HG02678 (cell line): ENCODE data around the gene ZFPM1.
"Not testable (repeated sequence)": the region's sequence is repeated elsewhere in the genome, so short reads cannot be mapped to it uniquely, and the experiment has no call there.

Experiments used
- ATAC-seq: cut with Tn5 transposase; IDR thresholded peaks from one replicate; pipeline ENCODE4 v1.9.1; 2021; ENCODE audit warnings: mild to moderate bottlenecking, moderate library complexity; ENCODE audit not compliant: unreplicated experiment

The ZFPM1 gene

DNA sequence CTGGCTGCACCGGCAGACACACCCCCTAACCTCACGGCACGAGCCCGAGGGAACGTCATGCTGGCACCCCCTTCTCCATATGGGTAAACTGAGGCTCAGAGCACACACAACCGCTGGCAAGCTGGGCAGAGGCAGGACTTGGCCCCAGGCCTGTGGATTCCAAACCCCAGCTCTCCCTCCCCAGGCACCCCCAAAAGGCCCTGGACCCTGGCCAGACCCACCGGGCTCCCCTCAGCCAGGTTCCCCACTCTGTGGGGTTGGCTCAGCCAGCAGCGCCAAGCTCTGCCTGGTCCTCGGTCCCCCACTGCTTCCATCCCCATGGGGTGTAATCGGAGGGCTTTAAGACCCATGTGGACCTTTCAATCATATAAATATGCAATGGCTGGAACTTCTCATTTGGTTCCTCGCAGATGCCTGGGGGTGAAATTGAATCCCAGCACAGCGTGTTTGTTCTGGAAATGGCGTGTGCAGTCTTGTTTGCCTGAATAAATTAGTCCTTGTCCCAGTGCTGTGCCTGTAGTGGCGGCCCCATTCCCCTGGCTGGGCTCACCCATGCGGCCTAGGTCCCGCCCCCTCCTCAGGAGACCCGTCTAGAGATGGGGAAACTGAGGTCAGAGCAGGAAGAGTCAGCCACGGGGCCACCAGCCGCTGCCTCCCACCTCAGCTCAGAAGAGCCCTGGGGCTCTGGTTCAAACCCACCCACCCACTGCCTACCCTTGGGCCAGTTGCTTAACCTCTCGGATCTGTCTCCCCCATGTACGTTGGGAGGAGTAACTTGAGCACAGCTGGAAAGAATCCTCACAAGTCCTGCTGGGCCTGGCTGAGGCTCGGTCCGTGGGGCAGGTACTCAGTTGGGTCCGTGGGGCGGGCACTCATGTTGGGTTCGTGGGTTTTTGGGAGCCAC lies 57.3 kb downstream of the ZFPM1 start:
- no peak for ATAC-seq

DNA sequence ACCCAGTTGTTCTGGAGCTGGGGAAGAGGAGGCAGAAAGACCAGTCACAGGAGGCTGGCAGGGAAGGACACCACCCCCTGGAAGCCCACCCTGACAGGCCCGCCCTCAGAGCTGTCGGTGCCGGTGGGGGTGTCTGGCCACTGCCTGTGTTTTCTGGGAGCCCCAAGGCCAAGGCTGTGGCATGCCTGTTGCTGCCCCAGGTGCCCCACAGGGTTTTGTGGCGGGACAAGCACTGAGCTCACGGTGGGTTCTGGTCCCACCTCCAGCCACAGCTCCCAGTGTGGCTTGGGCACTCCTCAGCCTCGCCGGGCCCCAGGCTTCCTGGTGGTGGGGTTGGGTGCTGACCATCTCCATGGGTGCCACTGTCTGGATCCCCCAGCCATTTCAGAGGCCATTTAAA lies 58.0 kb downstream of the ZFPM1 start:
- no peak for ATAC-seq

DNA sequence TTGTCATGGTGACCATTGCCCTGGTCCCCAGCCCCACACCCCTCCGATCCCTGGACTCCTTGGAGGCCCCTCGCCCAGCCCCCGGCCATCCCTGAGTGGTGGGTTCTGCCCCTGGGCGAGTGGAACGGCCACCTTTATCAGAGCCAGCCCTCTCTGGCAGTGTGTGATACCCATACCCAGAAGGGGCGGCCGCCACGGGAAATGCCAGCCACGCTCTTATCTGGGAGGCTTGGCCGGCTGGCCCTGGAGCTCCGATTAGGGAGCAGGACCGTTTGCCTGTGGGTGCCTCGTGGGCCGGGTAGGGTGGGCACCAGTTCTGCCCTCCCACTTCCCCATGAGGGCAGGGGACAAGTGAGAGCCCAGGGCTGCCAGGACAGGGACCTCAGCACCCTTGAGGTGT lies 58.8 kb downstream of the ZFPM1 start:
- no peak for ATAC-seq

DNA sequence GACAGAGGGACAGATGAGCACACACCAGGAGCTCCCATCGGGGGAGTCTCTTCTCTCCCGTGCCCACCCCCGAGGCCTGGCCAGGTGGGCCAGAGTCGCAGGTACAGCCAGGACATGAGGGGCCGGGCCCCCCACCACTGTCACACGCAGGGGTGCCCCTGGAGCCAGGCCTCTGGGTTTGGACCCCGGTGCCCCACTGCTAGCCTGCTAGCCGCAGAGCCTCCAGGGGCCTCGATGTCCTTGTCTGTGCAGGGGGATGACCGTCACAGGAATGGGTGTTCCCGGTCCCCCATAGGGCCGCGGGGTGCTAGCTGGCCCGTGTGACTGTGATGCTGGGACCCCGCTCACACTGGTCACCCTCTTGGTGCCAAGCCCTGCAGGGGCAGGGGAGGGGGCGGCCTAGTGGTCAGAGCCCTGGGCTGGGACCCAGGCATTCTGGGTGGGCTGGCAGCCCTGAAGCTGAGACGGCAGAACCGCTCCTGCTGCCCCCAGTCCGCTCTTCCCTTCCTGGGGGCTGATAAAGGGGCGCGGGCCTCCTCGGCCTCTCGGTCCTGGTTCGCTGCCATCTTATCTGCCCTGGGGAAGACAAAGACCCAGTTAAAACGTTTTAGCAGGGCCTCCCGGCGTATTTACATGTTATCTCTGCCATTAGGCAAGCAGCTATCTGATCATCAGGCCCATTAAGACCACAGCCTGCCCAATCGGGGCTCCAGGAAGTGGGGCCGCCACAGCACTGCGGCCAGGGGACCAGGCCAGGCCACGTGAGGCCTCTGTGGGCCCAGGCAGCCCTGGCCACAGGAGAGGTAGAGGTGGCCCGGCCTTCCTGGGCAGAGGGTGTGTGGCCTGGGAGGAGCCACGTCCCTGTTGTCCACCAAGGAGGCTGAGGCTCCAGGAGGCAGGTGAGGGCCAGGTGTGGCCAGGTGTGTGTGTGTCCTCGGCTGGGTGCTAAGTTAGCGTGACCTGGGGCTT lies 59.9 kb downstream of the ZFPM1 start:
- no peak for ATAC-seq

DNA sequence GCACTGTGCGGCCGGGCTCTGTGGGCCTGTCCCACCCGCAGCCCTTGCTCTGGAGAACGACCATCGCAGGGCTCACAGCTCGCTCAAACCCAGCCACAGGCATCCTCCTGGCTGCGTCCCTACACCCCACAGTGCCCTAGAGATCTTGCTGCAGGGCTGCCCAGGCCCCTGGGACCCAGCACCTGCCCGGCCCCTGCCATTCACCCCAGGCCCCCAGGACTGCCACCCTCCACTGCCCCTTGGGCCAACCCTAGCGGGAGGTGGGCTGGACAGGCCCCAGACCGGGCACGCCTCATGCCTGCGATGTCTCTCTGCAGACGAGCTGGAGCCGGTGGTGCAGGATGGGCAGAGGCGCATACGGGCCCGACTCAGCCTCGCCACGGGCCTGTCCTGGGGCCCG lies 61.0 kb downstream of the ZFPM1 start:
- ATAC-seq, result no peak

DNA sequence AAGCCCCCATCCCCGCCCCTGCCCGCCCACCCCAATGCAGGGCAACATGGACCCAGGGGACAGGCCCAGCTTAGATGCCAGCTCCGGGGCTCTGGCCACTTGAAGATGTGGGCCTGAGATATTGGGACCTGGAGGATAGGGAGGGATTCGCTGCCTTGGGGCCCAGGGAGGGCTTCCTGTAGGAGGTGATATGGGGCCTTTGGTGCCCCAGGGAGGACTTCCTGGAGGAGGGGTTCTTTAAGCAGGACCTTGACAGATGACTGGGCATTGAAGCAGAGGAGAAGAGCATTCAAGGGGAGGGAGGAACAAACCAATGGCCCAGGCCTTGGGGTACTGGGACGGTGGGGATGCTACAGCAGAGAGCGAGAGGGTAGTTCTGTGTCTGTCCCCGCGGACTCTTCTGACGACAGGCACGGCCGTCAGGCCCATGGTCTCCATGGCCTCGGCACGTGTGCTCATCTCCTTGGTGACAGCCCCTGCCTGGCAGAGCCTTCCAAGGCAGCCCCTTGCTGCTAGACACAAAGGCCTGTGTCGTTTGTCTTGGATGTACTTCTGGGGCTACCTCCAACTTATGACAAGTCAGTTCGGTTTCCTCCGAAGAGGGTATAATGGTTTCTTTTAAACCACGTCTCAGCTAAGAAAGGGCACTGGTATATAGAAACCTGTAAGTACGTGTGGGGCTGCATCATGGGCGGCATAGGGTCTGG lies 61.6 kb downstream of the ZFPM1 start:
- no peak for ATAC-seq

DNA sequence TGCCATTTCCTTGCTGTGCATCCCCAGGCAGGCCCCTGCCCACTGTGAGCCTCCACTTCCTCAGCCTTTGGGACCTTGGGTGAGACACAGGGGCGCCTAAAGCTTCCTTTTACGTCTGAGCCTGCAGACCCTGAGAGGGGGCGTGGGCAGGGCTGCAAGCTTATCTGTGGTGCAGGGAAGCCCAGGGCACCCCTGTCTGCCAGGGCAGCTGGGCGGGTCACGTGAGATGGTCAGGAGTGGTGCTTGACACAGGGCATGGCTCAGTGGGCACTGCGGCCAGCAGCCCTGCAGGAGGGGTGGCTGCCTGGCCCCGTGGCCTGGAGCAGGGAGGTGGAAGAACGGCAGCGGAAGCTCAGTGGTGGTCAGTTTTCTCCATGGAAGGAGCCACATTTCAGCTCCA lies 62.3 kb downstream of the ZFPM1 start:
- ATAC-seq, result no peak

DNA sequence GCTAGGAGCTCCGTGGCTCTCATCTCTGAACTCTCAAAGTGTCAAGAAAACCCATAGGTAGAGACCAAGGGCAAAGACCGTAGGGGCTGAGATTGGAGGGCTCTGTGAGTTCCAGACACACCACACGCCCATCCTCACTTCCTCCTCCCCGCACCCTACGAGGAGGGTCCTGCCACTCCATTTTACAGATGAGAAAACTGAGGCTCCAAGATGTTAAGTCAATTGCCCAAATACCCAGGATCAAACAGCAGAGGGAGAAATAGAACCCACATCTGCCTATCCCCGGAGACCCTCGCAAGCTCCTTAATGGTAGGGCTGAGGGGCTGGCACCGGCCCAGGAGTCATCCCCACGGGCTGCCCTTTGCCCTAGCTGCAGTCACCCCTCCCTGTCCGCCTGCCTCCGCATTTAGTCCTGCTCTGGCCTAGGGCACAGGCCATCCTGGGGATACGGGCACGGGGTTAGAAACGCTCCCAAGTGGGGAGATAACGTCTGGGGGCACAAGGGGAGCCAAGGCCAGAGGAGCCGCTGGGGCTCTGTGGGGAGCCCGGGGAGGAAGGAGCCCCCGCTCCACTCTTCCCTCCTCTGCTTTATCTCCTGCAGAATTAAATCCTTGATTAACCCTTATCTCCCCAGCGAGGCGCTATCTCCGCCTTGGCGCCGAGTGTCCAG lies 63.0 kb downstream of the ZFPM1 start:
- no peak for ATAC-seq

DNA sequence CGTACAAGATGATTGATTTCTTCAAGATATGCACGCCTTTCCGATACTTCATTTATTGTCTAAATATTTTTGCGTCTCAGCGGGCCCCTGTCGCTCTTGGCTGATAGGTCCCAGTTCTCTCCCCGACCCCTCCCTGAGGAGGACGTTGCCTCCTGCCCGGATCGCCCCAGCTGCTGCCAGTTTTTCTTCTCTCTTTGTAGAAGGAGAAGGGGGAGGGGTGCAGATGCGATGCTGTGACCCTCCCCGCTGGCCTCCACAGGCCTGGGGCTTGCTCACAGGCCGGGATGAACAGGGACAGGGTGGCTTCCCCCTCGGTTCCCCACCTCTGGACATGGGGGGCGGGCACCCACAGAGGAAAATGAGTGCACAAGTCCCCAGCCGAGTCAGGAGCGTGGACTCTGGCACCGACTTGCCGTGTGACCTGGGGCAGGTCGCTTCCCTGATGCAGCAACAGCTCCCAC lies 63.6 kb downstream of the ZFPM1 start:
- no peak for ATAC-seq

DNA sequence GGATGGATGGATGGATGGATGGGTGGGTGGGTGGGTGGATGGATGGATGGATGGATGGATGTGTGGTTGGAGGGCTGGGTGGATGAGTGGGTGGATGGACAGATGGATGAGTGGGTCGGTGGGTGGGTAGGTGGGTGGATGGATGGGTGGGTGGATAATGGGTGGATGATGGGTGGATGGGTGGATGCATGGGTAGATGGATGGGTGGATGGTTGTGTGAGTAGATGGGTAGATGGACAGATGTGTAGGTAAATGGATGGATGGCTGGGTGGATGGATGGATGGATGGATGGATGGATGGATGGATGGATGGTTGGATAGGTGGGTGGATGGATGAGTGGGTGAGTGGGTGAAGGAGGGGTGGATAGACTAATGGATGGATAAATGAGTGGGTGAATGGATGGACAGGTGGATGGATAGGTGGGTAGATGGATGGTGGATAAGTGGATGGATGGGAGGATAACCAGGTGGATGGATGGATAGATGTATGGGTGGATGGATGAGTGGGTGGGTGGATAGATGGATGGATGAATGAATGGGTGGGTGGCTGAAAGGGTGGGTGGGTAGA lies 64.2 kb downstream of the ZFPM1 start:
- not testable (repeated sequence) for ATAC-seq

DNA sequence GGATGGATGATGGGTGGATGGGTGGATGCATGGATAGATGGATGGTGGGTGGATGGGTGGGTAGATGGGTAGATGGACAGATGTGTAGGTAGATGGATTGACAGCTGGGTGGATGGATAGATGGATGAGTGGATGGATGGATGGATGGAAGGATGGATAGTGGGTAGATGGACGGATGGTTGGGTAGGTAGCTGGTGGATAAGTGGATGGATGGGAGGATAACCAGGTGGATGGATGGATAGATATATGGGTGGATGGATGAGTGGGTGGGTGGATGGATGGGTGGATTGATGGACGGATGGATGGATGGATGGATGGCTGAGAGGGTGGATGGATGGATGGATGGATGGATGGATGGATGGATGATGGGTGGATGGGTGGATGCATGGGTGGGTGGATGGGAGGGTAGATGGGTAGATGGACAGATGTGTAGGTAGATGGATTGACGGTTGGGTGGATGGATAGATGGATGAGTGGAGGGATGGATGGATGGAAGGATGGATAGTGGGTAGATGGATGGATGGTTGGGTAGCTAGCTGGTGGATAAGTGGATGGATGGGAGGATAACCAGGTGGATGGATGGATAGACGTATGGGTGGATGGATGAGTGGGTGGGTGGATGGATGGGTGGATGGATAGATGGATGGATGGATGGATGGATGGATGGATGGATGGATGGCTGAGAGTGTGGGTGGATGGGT lies 65.5 kb downstream of the ZFPM1 start:
- not testable (repeated sequence) for ATAC-seq

DNA sequence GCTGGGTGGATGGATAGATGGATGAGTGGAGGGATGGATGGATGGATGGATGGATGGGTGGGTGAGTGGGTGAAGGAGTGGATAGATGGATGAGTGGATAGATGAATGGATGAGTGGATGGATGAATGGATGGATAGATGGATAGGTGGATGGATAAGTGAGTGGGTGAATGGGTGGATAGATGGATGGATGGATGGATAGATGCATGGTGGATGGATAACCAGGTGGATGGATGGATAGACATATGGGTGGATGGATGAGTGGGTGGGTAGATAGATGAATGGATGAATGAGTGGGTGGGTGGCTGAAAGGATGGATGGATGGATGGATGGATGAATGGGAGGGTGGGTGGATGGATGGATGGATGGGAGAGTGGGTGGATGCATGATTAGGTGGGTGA lies 66.2 kb downstream of the ZFPM1 start:
- no peak for ATAC-seq

DNA sequence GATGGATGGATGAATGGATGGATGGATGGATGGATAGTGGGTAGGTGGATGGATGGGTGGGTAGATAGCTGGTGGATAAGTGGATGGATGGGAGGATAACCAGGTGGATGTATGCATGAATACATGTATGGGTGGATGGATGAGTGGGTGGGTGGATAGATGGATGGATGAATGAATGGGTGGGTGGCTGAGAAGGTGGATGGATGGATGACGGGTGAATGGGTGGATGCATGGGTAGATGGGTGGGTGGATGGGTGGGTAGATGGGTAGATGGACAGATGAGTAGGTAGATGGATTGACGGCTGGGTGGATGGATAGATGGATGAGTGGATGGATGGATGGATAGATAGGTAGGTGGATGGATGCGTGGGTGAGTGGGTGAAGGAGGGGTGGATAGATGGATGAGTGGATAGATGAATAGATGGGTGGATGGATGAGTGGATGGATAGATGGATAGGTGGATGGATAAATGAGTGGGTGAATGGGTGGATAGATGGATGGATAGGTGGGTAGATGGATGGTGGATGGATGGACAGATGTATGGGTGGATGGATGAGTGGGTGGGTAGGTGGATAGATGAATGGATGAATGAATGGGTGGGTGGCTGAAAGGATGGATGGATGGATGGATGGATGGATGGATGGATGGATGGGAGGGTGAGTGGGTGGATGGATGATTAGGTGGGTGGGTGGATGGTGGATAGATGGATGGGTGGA lies 67.0 kb downstream of the ZFPM1 start:
- ATAC-seq, result no peak

DNA sequence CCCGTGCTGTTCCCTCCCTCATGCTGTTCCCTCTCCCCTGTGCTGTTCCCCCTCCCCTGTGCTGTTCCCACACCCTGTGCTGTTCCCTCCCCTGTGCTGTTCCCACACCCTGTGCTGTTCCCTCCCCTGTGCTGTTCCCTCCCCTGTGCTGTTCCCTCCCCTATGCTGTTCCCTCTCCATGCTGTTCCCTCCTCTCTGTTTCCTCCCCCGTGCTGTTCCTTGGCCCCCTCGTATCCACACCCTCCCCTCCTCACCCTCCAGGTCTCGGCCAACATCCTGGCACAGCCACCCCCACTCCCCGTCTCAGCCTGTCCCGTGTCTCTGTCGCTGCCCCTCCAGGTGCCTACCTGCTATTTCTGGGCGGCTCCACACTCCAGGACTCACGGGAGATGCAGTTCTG lies 68.6 kb downstream of the ZFPM1 start:
- ATAC-seq, result no peak

DNA sequence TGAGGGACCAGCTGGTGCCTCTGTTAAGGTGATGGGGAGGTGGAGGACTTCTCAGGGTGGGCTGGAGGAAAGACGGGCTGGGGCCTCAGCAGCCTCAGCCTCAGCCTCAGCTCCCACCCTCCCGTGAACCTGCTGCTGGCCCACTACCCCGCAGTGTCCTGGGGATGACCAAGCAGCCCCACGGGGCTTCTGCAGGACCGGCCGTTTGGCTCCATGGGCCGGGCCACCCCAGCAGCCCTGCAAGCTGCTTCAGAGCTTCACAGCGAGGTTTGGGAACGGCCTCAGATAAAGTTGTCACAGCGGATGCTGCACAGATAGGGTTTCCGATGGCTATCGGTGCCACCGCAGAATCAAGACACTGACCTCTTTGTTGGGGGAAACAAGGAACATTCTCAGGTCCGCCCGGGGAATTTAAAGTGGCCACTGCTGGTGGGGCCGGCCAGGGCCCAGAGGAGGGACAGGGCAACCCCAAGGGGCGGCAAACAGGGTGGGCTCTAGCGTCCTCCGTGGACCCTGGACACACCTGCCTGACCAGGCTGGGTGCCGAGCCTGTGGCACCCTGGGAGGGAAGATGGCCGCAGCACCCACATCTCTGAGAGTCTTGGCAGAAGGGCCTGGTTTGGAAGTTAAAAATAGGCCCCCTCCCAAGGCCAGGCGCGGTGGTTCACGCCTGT lies 69.3 kb downstream of the ZFPM1 start:
- no peak for ATAC-seq

DNA sequence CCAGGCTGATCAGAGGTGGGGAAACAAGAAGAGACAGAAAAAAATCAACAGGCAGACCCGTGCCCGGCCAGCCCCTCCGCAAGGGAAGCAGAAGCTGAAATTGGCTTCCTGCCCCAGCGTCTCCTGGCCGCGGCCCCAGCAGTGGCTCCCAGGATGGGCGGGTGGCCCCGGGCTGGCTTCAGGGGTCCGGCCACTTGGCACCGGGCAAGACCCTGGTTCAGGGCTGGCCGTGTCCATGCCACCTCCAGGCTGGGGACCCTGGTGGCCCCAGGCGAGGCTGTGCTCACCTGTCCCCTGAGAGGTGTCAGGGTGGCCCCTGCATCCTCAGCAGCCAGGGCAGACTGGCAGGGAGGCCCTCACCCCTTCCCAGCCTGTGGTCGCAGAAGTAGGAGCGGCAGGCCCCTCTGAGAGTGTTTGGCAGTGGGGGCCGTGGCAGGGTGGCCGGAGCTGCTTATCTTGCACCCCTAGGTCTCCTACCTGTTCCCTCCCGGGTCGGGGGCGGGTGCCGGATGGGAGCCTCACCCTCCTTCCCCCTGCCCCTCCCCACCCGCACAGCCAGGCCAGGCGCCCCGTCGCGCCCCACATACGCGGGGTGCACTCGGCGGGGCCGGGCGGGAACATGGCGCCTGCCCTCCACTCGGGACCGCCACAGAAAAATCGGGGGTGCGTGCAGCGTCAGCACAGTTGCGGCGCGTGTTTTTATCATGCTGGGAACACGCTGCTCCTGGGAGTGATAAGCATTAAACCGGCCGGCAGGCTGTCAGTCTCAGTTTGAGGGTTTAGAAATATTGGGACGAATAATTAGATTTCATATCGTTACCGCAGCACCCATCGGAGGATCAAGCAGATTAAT lies 70.5 kb downstream of the ZFPM1 start:
- ATAC-seq, result no peak

DNA sequence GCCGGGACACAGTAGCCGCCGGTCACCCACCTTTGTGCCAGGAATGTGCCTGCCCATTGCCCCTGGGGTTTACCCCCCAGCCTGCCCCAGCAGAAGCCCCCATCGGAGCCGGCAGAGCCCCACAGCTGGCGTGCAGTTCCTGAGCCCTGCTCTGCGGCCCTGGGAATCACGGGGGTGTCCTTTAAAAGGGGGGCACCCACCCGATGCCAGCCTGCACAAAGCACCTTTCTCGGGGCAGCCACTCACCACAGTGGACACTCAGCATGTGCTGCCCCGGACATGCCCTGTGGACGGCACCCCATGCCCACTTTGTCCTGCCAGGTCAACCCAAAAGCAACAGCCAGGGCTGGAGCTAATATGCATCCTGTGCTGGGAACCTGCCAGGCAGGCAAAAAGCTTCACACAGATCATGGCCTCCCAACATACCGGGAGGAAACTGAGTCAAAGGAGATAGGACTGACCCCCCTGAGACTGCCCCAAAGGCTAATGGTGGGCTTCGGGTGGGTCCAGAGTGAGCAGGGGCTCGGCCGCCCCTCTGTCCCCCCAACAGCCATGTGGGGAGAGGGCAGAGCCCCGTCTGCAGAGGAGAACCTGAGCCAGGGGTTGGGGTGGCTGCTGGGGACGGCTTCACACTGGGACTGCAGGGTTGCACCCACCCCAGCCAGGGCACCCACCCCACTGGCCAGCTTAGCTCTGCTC lies 71.3 kb downstream of the ZFPM1 start:
- no peak for ATAC-seq
